Measurements from ENCODE around the gene TMEM213.
"Not testable (repeated sequence)": the region's sequence is repeated elsewhere in the genome, so short reads cannot be mapped to it uniquely, and the experiment has no call there.

The TMEM213 gene

GRCh38 chr7:138797046-138797445 is 748 bp upstream of the TMEM213 start:
- not testable (repeated sequence) for DNase-seq (ENCODE audit: low read depth)

GRCh38 chr7:138798836-138799235 is 1.0 kb downstream of the TMEM213 start:
- no peak for DNase-seq (ENCODE audit: low read depth)

- DNase-seq (ENCODE audit: low read depth): no peak
Observed at GRCh38 chr7:138799336-138800000, 1.7 kb downstream of the TMEM213 start.

GRCh38 chr7:138801256-138801655 is 3.5 kb downstream of the TMEM213 start:
- no peak for DNase-seq (ENCODE audit: low read depth)

- no peak for DNase-seq (ENCODE audit: low read depth)
Observed at GRCh38 chr7:138802706-138803105, 4.9 kb downstream of the TMEM213 start.

- no peak for DNase-seq (ENCODE audit: low read depth)
Observed at GRCh38 chr7:138804618-138805017, 6.8 kb downstream of the TMEM213 start.

- no peak for DNase-seq (ENCODE audit: low read depth)
Observed at GRCh38 chr7:138809346-138809745, 11.6 kb downstream of the TMEM213 start.

- DNase-seq (ENCODE audit: low read depth): not testable (repeated sequence)
Observed at GRCh38 chr7:138811327-138811726, 13.5 kb downstream of the TMEM213 start.

- DNase-seq (ENCODE audit: low read depth): no peak
Observed at GRCh38 chr7:138813945-138814344, 16.2 kb downstream of the TMEM213 start.

- no peak for DNase-seq (ENCODE audit: low read depth)
Observed at GRCh38 chr7:138814816-138815332, 17.1 kb downstream of the TMEM213 start.

- DNase-seq (ENCODE audit: low read depth): no peak
Observed at GRCh38 chr7:138816650-138817049, 18.9 kb downstream of the TMEM213 start.

GRCh38 chr7:138819625-138820024 is 21.8 kb downstream of the TMEM213 start:
- DNase-seq (ENCODE audit: low read depth): no peak

GRCh38 chr7:138821912-138822311 is 24.1 kb downstream of the TMEM213 start:
- DNase-seq (ENCODE audit: low read depth): no peak

GRCh38 chr7:138822867-138823535 is 25.2 kb downstream of the TMEM213 start:
- no peak for DNase-seq (ENCODE audit: low read depth)

GRCh38 chr7:138825049-138825721 is 27.4 kb downstream of the TMEM213 start:
- no peak for DNase-seq (ENCODE audit: low read depth)

GRCh38 chr7:138828302-138828701 is 30.5 kb downstream of the TMEM213 start:
- no peak for DNase-seq (ENCODE audit: low read depth)

- DNase-seq (ENCODE audit: low read depth): no peak
Observed at GRCh38 chr7:138829335-138829734, 31.5 kb downstream of the TMEM213 start.

GRCh38 chr7:138832966-138833365 is 35.2 kb downstream of the TMEM213 start:
- no peak for DNase-seq (ENCODE audit: low read depth)

- DNase-seq (ENCODE audit: low read depth): no peak
Observed at GRCh38 chr7:138833596-138833995, 35.8 kb downstream of the TMEM213 start.

- DNase-seq (ENCODE audit: low read depth): no peak
Observed at GRCh38 chr7:138834583-138834982, 36.8 kb downstream of the TMEM213 start.

- no peak for DNase-seq (ENCODE audit: low read depth)
Observed at GRCh38 chr7:138835087-138835486, 37.3 kb downstream of the TMEM213 start.

GRCh38 chr7:138837627-138838026 is 39.8 kb downstream of the TMEM213 start:
- DNase-seq (ENCODE audit: low read depth): no peak

- no peak for DNase-seq (ENCODE audit: low read depth)
Observed at GRCh38 chr7:138838166-138838565, 40.4 kb downstream of the TMEM213 start.
